IMR-90 (cell line): Measurements from ENCODE around the gene TNRC6C. TPM values are rescaled to one million over a fixed set of nuclear protein-coding genes. Genes with fewer than 3 reads are reported as not detected.
A peak's percentile ranks its signal among the peaks of the same experiment; 100 is the strongest.

Source experiments
- ATAC-seq: fragments of 200-7000 bp; cut with Tn5 transposase; 2 replicates; pipeline ENCODE4 v1.9.1; 2020; ENCODE audit warnings: low read depth, mild to moderate bottlenecking, moderate library complexity
- BruUV-seq: library from RNA; stranded (reverse); fragments of 400-500 nt; replicated peaks from 2 replicates; lab custom pipeline; 2021; lab: Mats Ljungman, UMichigan
- CTCF ChIA-PET: fragments of 300-600 bp; formaldehyde crosslinking; extraction: SDS; loops from one replicate; lab custom pipeline; 2021; ENCODE audit warnings: antibody characterized with exemption; lab: Yijun Ruan, JAX
- POLR2A ChIA-PET: fragments of 300-600 bp; sonication (Branson Sonifier 250); formaldehyde crosslinking; loops from one replicate; lab custom pipeline; 2022; ENCODE audit warnings: antibody characterized with exemption; ENCODE audit not compliant: unreplicated experiment; lab: Charles Lee
- DNase-seq: peaks from one replicate; pipeline ENCODE4 v3.0.0; 2013
- H2AFZ ChIP-seq: replicated peaks from 2 replicates; pipeline ENCODE3; 2013; ENCODE audit warnings: low read length, mild to moderate bottlenecking; ENCODE audit not compliant: poor library complexity
- H2AK5ac ChIP-seq: 2 replicates; pipeline ENCODE4 v1.6.1; 2013; ENCODE audit warnings: low read depth, low read length, inconsistent platforms
- H2AK9ac ChIP-seq: replicated peaks from 2 replicates; pipeline ENCODE3; 2013; ENCODE audit warnings: mild to moderate bottlenecking, low read depth, low read length, moderate library complexity; ENCODE audit not compliant: poor library complexity
- H2BK120ac ChIP-seq: 2 replicates; pipeline ENCODE4 v1.6.1; 2013; ENCODE audit warnings: low read depth, low read length, inconsistent platforms
- H2BK15ac ChIP-seq: 3 replicates; pipeline ENCODE4 v1.6.1; 2013; ENCODE audit warnings: low read depth, low read length, inconsistent platforms
- H2BK20ac ChIP-seq: 2 replicates; pipeline ENCODE4 v1.6.1; 2013; ENCODE audit warnings: low read depth, mild to moderate bottlenecking, inconsistent platforms, low read length, moderate library complexity
- H2BK5ac ChIP-seq: 2 replicates; pipeline ENCODE4 v1.6.1; 2013; ENCODE audit warnings: mild to moderate bottlenecking, low read depth, low read length, inconsistent platforms; ENCODE audit not compliant: poor library complexity, severe bottlenecking
- H3K14ac ChIP-seq: replicated peaks from 2 replicates; pipeline ENCODE4 v1.6.1; 2013; ENCODE audit warnings: low read depth, low read length, inconsistent platforms
- H3K18ac ChIP-seq: 2 replicates; pipeline ENCODE4 v1.6.1; 2013; ENCODE audit warnings: low read depth, low read length, control low read depth
- H3K23ac ChIP-seq: 2 replicates; pipeline ENCODE4 v1.6.1; 2013; ENCODE audit warnings: low read depth, low read length, inconsistent platforms
- H3K27ac ChIP-seq: 2 replicates; pipeline ENCODE4 v1.5.1; 2013; ENCODE audit warnings: mild to moderate bottlenecking, control low read depth, low read length; ENCODE audit not compliant: insufficient read depth
- H3K27me3 ChIP-seq: 2 replicates; pipeline ENCODE4 v1.6.1; 2013; ENCODE audit warnings: low read length; ENCODE audit not compliant: control insufficient read depth, insufficient read depth
- H3K36me3 ChIP-seq: 2 replicates; pipeline ENCODE4 v1.6.1; 2013; ENCODE audit warnings: low read length, mixed read lengths; ENCODE audit not compliant: control insufficient read depth, insufficient read depth
- H3K4ac ChIP-seq: 2 replicates; pipeline ENCODE4 v1.6.1; 2013; ENCODE audit warnings: low read depth, low read length, inconsistent platforms
- H3K4me1 ChIP-seq: 2 replicates; pipeline ENCODE4 v1.6.1; 2013; ENCODE audit warnings: low read length, mixed read lengths; ENCODE audit not compliant: control insufficient read depth, insufficient read depth
- H3K4me2 ChIP-seq: 2 replicates; pipeline ENCODE4 v1.6.1; 2013; ENCODE audit warnings: low read depth, mild to moderate bottlenecking, control low read depth, low read length, moderate library complexity
- H3K4me3 ChIP-seq: 2 replicates; pipeline ENCODE4 v1.5.1; 2013; ENCODE audit warnings: low read depth, mild to moderate bottlenecking, control low read depth, low read length, moderate library complexity; ENCODE audit not compliant: insufficient read depth
- H3K56ac ChIP-seq: 2 replicates; pipeline ENCODE4 v1.6.1; 2013; ENCODE audit warnings: low read length, inconsistent platforms; ENCODE audit not compliant: insufficient read depth; ENCODE audit errors: extremely low read depth
- H3K79me1 ChIP-seq, 2 experiments: 2 replicates each; pipeline ENCODE4 v1.6.1; 2013; ENCODE audit warnings: low read length in 2 of 2, inconsistent platforms in 1 of 2, low read depth in 1 of 2
- H3K9ac ChIP-seq: 2 replicates; pipeline ENCODE4 v1.6.1; 2013; ENCODE audit warnings: low read depth, low read length, control low read depth
- H3K9me1 ChIP-seq: 2 replicates; pipeline ENCODE4 v1.6.1; 2013; ENCODE audit warnings: low read length, inconsistent platforms; ENCODE audit not compliant: insufficient read depth
- H3K9me3 ChIP-seq: 2 replicates; pipeline ENCODE4 v1.6.1; 2013; ENCODE audit warnings: low read length; ENCODE audit not compliant: control insufficient read depth, insufficient read depth
- H4K20me1 ChIP-seq: 2 replicates; pipeline ENCODE4 v1.6.1; 2013; ENCODE audit warnings: low read length, inconsistent platforms; ENCODE audit not compliant: insufficient read depth
- H4K5ac ChIP-seq: 2 replicates; pipeline ENCODE4 v1.6.1; 2013; ENCODE audit warnings: mild to moderate bottlenecking, low read depth, low read length, control low read depth
- H4K8ac ChIP-seq, 2 experiments: 2 replicates each; pipeline ENCODE4 v1.6.1; 2013; ENCODE audit warnings: low read depth in 2 of 2, low read length in 2 of 2, control low read depth in 1 of 2, inconsistent platforms in 1 of 2
- H4K91ac ChIP-seq: 2 replicates; pipeline ENCODE4 v1.6.1; 2013; ENCODE audit warnings: low read depth, low read length, inconsistent platforms; ENCODE audit not compliant: insufficient read depth
- BHLHE40 ChIP-seq: fragments of 150-350 bp; IDR thresholded peaks from 2 replicates; pipeline ENCODE4 v1.6.1; 2016; ENCODE audit warnings: mild to moderate bottlenecking, low read depth, low read length
- RCOR1 ChIP-seq: IDR thresholded peaks from 2 replicates; pipeline ENCODE4 v1.6.1; 2012; ENCODE audit warnings: mild to moderate bottlenecking, low read length, improper control_type of control experiment; ENCODE audit not compliant: insufficient replicate concordance
- SMC3 ChIP-seq: fragments of 150-350 bp; IDR thresholded peaks from 2 replicates; pipeline ENCODE4 v1.6.1; 2016; ENCODE audit warnings: low read depth, mild to moderate bottlenecking, antibody characterized with exemption, low read length, moderate library complexity
- WGBS, 2 experiments: methylation state at CpG; one replicate each; pipeline versions ENCODE4 v1.1.5 to v1.1.7; 2013; ENCODE audit warnings: missing lambda C conversion rate in 2 of 2; ENCODE audit not compliant: insufficient read length in 1 of 2; ENCODE audit errors: extremely low coverage in 2 of 2; 5-methylcytosine and 5-hydroxymethylcytosine counted together
- dilution Hi-C: fragments of 300-500 bp; cut with HindIII; formaldehyde crosslinking; loops from one replicate; pipeline ENCODE4 v1.14.3; 2018; ENCODE audit warnings: low sequenced_read_pairs; ENCODE audit not compliant: unreplicated experiment
- in situ Hi-C: fragments of 300-500 bp; cut with MboI; formaldehyde crosslinking; loops from 3 replicates; pipeline ENCODE4 v1.14.3; 2019; ENCODE audit warnings: low sequenced_read_pairs, inconsistent platforms, mixed read lengths
- intact Hi-C: fragments of 100-400 bp; cut with micrococcal nuclease; formaldehyde crosslinking; loops from 2 replicates; pipeline ENCODE4 v1.10.0; 2022
- polyA plus RNA-seq, 3 experiments: library from polyadenylated mRNA; depleted of rRNA; stranded (reverse); fragments of >200 nt; gene quantifications; 2 replicates each; pipeline ENCODE4 v1.2.3, GENCODE V29; 2012; ENCODE audit warnings: low replicate concordance in 1 of 3
- total RNA-seq: library from RNA; depleted of rRNA; stranded (reverse); fragments of >200 nt; gene quantifications from 2 replicates; pipeline ENCODE4 v1.2.3, GENCODE V29; 2012

The TNRC6C gene
- total and polyA plus RNA-seq, 2 of the 4 experiments (the other 2 are of a cell fraction), result 1.6 to 2.7 TPM

GRCh38 chr17:78042542-78042941 is 84.0 kb downstream of the TNRC6C start:
- dilution Hi-C loops (no loop called here), in situ Hi-C loops (no loop called here), intact Hi-C loops (no loop called here)
- TF ChIP-seq BHLHE40 (no peak), SMC3 (no peak), RCOR1 (no peak)
- Histone ChIP-seq H2AK5ac (peak overlapping the region; percentile 97), H3K9me3 (no peaks in the 10 kb centered on the region), H4K5ac (no peak overlapping the region), H4K20me1 (no peaks in the 10 kb centered on the region), H4K8ac (peak overlapping the region in 1 of 2 experiments; percentile 42; a peak in 1 of 4 replicates), H2BK5ac (no peak overlapping the region), H4K91ac (no peak overlapping the region), H3K79me1 (peaks cover 10 to 36% of the 10 kb centered on the region in 2 experiments; a peak in 3 of 4 replicates), H2BK15ac (no peak overlapping the region), H3K36me3 (peaks cover 5% of the 10 kb centered on the region), H3K14ac (0 out of 2 replicates have a peak overlapping the region, but pooled peaks have one; percentile 44), H3K4me3 (no peak overlapping the region), H3K27ac (no peak overlapping the region), H3K18ac (no peak overlapping the region), H3K9ac (no peak overlapping the region), H2BK20ac (peak overlapping the region; percentile 20; the same call in 1 of the 2 replicates), H2BK120ac (no peak overlapping the region), H3K9me1 (peaks cover 9% of the 10 kb centered on the region), H3K56ac (no peak overlapping the region), H3K4me1 (no peaks in the 10 kb centered on the region), H2AK9ac (no peak overlapping the region), H2AFZ (no peak overlapping the region), H3K23ac (peak overlapping the region; percentile 80; the same call in 1 of the 2 replicates), H3K4ac (peak overlapping the region; percentile 53; the same call in 1 of the 2 replicates), H3K4me2 (no peak overlapping the region), H3K27me3 (no peaks in the 10 kb centered on the region)
- no peak for DNase-seq
- ATAC-seq, result no peak
- ChIA-PET POLR2A (no interaction called here), CTCF (interaction anchor here (0.7 kb wide), 1 partner anchor 51 kb away, joined by 4 read pairs; no protein-coding TSS in a partner anchor)
- no TSS peak for BruUV-seq
- WGBS, 2 experiments, result 100% methylated on average over 2 of the region's 5 CpGs; no CpG with 5 or more reads in 1 of the 2 experiments
